ENCODE results near the gene UGT1A4.

DNA sequence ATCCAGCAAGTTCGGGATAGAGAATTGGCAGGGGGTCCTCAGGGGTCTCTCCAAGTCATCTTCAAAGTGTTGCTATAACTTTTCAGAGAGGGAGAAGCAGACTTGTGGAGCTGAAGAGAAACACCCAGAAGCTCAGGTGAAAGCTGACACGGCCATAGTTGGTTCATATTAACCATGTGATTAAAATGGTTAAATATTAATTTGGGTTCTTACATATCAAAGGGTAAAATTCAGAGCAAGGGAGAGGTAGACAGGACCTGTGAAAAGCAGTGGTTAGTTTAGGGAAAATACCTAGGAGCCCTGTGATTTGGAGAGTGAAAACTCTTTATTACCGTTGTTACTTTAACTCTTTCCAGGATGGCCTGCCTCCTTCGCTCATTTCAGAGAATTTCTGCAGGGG, 25.9 kb upstream of the UGT1A4 start, which contains the start of gene UGT1A6:
- TF ChIP-seq, protein P1, sequence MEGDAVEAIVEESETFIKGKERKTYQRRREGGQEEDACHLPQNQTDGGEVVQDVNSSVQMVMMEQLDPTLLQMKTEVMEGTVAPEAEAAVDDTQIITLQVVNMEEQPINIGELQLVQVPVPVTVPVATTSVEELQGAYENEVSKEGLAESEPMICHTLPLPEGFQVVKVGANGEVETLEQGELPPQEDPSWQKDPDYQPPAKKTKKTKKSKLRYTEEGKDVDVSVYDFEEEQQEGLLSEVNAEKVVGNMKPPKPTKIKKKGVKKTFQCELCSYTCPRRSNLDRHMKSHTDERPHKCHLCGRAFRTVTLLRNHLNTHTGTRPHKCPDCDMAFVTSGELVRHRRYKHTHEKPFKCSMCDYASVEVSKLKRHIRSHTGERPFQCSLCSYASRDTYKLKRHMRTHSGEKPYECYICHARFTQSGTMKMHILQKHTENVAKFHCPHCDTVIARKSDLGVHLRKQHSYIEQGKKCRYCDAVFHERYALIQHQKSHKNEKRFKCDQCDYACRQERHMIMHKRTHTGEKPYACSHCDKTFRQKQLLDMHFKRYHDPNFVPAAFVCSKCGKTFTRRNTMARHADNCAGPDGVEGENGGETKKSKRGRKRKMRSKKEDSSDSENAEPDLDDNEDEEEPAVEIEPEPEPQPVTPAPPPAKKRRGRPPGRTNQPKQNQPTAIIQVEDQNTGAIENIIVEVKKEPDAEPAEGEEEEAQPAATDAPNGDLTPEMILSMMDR (conservative IDR thresholded peaks at IDR 0.05), result no peak
- TF ChIP-seq EZH2 (IDR thresholded peaks at IDR 0.05; ENCODE audit: low read depth), result no peak
